HUES64 (cell line): ENCODE data around the gene MYO18B.
"Not testable (repeated sequence)": the region's sequence is repeated elsewhere in the genome, so short reads cannot be mapped to it uniquely, and the experiment has no call there.

Source experiments
- H3K27ac ChIP-seq: 2 replicates; pipeline ENCODE4 v1.7.0; 2013; ENCODE audit warnings: low read depth, low read length, inconsistent platforms
- H3K27me3 ChIP-seq: 2 replicates; pipeline ENCODE4 v1.6.1; 2013; ENCODE audit warnings: mild to moderate bottlenecking, low read length; ENCODE audit not compliant: insufficient read depth
- H3K36me3 ChIP-seq: 2 replicates; pipeline ENCODE4 v1.6.1; 2013; ENCODE audit warnings: mild to moderate bottlenecking, low read length; ENCODE audit not compliant: insufficient read depth
- H3K4me1 ChIP-seq: 2 replicates; pipeline ENCODE4 v1.6.1; 2013; ENCODE audit warnings: mild to moderate bottlenecking, low read length, moderate library complexity; ENCODE audit not compliant: insufficient read depth
- H3K4me3 ChIP-seq: 2 replicates; pipeline ENCODE4 v1.5.1; 2013; ENCODE audit warnings: mild to moderate bottlenecking, low read length, moderate library complexity
- H3K9ac ChIP-seq: 2 replicates; pipeline ENCODE4 v1.6.1; 2013; ENCODE audit warnings: mild to moderate bottlenecking, low read depth, low read length
- H3K9me3 ChIP-seq: 2 replicates; pipeline ENCODE4 v1.6.1; 2013; ENCODE audit warnings: low read depth, low read length; ENCODE audit not compliant: insufficient read depth
- whole genome bisulfite sequencing: fragments of 150-250, 120-280 bp; methylation state at CpG from one replicate; pipeline ENCODE4 v1.1.7; 2013; ENCODE audit warnings: missing lambda C conversion rate; 5-methylcytosine and 5-hydroxymethylcytosine counted together

Gene MYO18B

DNA sequence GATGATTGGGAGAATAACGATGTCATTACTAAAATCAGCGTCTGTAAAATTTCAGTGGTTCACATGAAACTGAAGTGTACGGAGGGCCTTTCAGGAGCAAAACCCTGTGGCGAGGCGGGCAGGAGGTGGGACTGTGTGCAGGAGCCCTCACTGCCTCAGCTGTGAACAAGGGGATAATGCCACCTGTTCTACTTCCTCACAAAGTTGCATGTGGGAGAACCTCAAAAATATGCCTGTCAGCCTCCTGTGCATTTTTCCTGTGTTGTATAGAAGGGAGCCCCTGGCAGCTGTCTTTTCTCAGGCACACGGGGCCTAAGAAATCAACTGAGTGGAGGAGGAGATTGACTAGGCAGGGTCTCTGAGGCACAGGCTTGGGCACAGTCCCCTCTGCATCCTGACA lies 43.0 kb upstream of the MYO18B start:
- 95% methylated on average over 6 of the region's 6 CpGs for WGBS
- no peak overlapping the region for H3K27ac ChIP-seq

DNA sequence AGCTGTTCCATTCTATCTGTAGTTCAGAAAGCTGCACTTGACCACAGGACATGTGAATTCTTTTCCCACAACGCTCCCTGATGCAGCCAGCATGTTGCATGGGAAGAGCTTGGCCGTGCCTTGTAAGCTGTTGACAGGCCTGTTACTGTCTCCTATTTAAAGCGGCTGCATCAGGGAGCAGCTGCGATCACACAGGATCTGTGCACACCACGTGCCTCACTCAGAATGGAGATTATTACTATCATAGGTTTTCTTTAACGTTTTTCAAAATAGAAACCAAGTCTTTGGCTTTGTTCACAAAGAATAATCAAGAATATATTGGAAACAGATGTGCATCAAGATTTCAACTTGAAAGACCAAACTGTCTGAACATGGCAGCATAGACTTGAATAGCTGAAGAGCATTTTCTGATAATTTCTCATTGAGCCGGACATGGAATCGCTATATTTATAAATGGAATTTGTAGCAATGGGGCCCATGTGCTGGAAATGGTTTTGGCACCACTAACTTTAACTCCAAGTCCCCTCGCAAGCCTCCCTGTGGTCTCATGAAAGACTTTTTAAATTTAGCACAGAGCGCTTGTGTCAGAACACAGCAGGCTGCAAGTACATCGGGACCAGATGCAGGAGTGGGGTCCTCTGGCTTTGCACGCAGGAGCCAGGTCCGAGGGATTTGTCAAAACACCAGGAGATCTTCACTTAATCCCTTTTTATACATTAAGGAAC lies 40.8 kb upstream of the MYO18B start:
- Histone ChIP-seq H3K27ac (no peak overlapping the region), H3K9ac (no peak overlapping the region), H3K36me3 (peaks cover 11% of the 10 kb centered on the region), H3K4me1 (no peaks in the 10 kb centered on the region), H3K9me3 (no peaks in the 10 kb centered on the region), H3K27me3 (no peaks in the 10 kb centered on the region), H3K4me3 (no peak overlapping the region)
- 90% methylated on average over 13 of the region's 13 CpGs for WGBS

More for the DNA sequence above, 43.0 kb upstream of the MYO18B start:
- no peaks in the 10 kb centered on the region for H3K9me3 ChIP-seq
- H3K9ac ChIP-seq, result no peak overlapping the region
- no peak overlapping the region for H3K4me3 ChIP-seq
- H3K27me3 ChIP-seq, result no peaks in the 10 kb centered on the region
- H3K36me3 ChIP-seq, result peaks cover 7% of the 10 kb centered on the region
- no peaks in the 10 kb centered on the region for H3K4me1 ChIP-seq

DNA sequence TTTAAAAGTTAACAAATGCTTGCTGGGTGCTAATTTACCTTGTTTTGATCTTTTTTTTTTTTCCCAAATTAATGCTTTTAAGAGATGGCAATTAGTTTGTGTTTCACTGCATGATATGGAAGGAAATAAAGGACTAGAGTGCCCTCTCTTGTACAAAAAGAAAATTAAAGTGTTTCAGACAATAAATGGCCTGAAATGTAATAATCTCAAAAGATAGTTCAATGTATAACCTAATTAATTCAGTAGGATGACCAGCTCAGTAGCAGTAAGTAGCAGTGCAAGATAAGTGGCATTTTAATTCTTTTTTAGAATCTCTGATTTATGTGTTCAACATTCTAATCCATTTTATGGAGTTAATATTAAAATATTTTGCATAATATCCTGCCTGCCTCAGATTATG lies 39.9 kb upstream of the MYO18B start:
- Histone ChIP-seq H3K36me3 (peaks cover 8% of the 10 kb centered on the region; the same call in 1 of the 2 replicates), H3K27me3 (no peaks in the 10 kb centered on the region), H3K4me3 (no peak overlapping the region), H3K27ac (no peak overlapping the region), H3K4me1 (no peaks in the 10 kb centered on the region), H3K9ac (no peak overlapping the region), H3K9me3 (no peaks in the 10 kb centered on the region)

DNA sequence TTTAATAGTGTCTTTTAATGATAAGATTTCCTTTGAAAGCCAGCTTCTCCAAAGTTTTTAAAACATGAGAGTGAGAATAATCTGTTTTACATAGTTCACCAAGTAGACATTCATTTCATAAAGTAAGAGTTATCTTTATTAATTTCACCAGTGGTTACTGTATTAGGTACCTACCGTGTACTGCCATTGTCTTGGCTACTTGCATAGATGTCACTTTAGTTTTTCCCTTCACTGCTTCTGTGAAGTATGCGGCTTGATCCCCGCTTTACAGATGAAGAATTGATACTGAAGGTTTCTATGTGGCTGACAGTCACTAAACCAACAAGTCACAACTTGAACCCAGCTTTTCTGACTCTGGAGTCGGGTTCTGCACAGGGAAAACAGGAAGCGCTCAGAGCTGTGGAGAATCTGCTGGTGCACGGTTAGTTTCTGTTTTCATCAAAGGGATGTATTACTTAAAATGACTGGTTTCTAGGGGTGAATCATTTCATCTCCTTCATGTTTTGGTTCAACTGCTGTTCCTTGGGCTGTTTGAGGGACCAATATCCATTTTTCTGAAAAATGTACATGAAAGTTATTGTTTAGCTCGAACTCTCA lies 39.3 kb upstream of the MYO18B start:
- Histone ChIP-seq H3K36me3 (peaks cover 8% of the 10 kb centered on the region; the same call in 1 of the 2 replicates), H3K9ac (no peak overlapping the region), H3K9me3 (no peaks in the 10 kb centered on the region), H3K4me3 (no peak overlapping the region), H3K27me3 (no peaks in the 10 kb centered on the region), H3K27ac (no peak overlapping the region), H3K4me1 (no peaks in the 10 kb centered on the region)
- WGBS, result 95% methylated on average over 6 of the region's 7 CpGs

DNA sequence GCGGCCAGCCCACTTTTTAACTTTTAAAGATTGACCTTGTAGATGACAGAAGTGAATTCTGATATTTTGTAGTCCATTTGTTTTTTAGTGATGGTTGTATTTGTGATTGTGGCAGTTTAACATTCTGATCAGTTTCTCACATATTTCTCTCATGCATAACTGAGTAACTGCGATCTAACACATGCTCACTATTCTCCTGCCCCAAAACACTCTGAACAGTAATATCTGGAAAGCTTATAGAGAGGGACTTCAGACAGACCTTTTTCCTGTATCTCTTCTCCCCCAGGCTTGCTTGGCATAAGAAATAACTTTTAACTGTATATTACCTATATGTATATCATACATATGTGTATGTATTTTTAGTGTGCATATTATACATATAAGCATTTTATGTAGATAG lies 37.3 kb upstream of the MYO18B start:
- no peak overlapping the region for H3K9ac ChIP-seq
- peaks cover 8% of the 10 kb centered on the region; the same call in 1 of the 2 replicates for H3K36me3 ChIP-seq
- H3K27me3 ChIP-seq, result no peaks in the 10 kb centered on the region
- no peaks in the 10 kb centered on the region for H3K4me1 ChIP-seq
- no peaks in the 10 kb centered on the region for H3K9me3 ChIP-seq
- no peak overlapping the region for H3K4me3 ChIP-seq
- 98% methylated on average over 2 of the region's 2 CpGs for WGBS
- H3K27ac ChIP-seq, result no peak overlapping the region

DNA sequence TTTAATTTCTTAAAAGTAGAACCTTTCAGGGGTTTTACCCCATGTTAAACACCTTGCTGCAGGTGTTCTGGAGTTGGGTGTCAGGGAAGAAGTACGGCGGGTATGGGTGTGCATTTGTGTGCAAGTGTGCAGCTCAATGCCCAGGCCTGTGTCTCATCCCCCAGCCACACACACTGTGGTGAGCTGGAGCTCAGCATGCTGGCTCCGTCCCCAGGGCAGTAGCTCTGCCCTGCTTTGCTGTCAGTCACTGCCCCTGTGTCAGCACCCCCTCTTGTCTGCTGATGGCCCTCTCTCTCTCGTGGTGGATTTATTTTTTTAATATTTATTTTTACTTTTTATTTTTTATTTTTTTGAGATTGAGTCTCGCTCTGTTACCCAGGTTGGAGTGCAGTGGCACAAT lies 35.8 kb upstream of the MYO18B start:
- Histone ChIP-seq H3K4me3 (no peak overlapping the region), H3K9ac (no peak overlapping the region), H3K27ac (no peak overlapping the region), H3K27me3 (no peaks in the 10 kb centered on the region), H3K9me3 (no peaks in the 10 kb centered on the region), H3K4me1 (no peaks in the 10 kb centered on the region), H3K36me3 (peaks cover 15% of the 10 kb centered on the region; the same call in 1 of the 2 replicates)
- WGBS, result 90% methylated on average over 4 of the region's 5 CpGs

DNA sequence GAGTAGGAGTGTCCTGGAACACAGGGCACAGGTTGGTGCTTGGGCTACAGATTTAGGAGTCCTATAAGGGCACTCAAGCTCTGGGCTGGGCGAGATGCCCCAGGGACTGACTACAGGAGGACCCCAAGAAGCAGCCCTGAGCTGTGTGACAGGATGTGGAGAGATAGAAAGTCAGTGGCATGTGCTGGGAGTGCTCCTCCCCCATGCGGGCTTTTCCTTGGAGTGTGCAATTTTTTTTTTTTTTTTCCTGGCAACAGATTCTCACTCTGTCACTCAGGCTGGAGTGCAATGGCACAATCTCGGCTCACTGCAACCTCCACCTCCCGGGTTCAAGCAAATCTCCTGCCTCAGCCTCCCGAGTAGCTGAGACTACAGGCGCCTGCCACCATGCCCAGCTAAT lies 33.6 kb upstream of the MYO18B start:
- H3K27me3 ChIP-seq, result not testable (repeated sequence)
- WGBS, result 91% methylated on average over 6 of the region's 6 CpGs
- peaks cover 17% of the 10 kb centered on the region; the same call in 1 of the 2 replicates for H3K36me3 ChIP-seq

DNA sequence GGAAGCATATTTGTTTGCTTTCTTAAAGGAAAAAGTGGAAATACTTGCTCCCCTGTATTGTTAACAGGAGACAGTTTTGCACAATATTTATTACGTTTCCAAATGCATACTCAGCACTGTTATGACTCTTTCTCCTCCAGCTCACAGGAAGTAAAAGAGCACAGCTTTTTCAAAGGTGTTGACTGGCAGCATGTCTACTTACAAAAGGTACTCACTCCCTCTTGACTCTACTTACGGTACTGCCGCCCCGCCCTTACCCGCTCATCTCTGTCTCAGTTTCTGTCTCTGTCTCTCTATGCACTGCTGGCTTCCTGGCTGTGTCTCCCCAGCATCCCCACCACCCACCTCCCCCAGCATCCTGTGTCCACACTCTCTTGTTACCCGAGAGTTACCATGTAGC lies 32.2 kb upstream of the MYO18B start:
- no peak overlapping the region for H3K4me3 ChIP-seq
- no peak overlapping the region for H3K9ac ChIP-seq
- no peaks in the 10 kb centered on the region for H3K9me3 ChIP-seq
- H3K27me3 ChIP-seq, result no peaks in the 10 kb centered on the region
- peaks cover 24% of the 10 kb centered on the region; the same call in 1 of the 2 replicates for H3K36me3 ChIP-seq
- H3K4me1 ChIP-seq, result no peaks in the 10 kb centered on the region
- H3K27ac ChIP-seq, result no peak overlapping the region
- WGBS, result 96% methylated on average over 6 of the region's 6 CpGs

More for the DNA sequence above, 33.6 kb upstream of the MYO18B start:
- H3K9me3 ChIP-seq, H3K4me3 ChIP-seq, H3K4me1 ChIP-seq, H3K27ac ChIP-seq, H3K9ac ChIP-seq: not testable (repeated sequence)

DNA sequence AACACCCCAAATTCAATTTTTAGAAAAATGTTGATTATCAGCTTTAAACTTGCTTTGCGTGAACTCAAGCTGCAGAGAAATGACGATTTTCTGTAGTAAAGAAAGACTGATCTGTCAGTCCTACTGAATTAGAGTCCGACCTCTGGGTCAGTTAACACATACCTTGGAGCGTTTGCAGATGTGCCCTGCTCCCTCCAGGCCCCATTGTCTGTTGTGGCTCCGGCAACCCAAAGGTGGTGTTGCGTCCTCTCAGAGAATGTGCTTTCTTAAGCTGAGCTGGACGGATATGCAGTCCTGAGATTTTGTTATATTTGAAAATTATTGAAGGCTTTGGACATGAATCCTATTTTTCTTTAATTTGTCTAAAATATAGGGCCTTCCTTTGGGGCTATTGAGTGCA lies 31.5 kb upstream of the MYO18B start:
- Histone ChIP-seq H3K9me3 (no peaks in the 10 kb centered on the region), H3K27ac (no peak overlapping the region)

DNA sequence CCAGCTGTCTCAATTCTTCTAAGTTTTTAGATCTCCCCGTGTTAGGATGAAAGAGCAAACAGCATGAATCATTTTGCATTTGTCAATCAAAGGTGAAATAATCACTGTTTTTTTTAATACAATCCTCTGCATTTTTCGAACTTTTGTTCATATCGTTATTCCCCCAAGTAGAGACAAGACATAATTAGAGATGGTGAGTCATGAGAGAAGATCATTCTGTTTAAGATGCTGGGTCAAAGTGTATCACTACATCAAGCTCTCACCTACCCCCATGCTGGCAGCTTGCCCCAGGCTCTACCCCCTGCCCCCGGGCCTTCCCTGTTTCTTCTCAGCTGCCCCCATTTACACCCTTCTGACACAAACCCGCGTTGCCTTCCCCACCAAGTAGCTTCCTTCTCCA lies 30.5 kb upstream of the MYO18B start:
- Histone ChIP-seq H3K9me3 (no peaks in the 10 kb centered on the region), H3K27ac (no peak overlapping the region), H3K36me3 (peaks cover 26% of the 10 kb centered on the region; the same call in 1 of the 2 replicates), H3K4me1 (no peaks in the 10 kb centered on the region), H3K4me3 (no peak overlapping the region), H3K9ac (no peak overlapping the region), H3K27me3 (no peaks in the 10 kb centered on the region)
- 91% methylated on average over 6 of the region's 6 CpGs for WGBS

More for the DNA sequence above, 31.5 kb upstream of the MYO18B start:
- Histone ChIP-seq H3K4me3 (no peak overlapping the region), H3K4me1 (no peaks in the 10 kb centered on the region), H3K9ac (no peak overlapping the region), H3K36me3 (peaks cover 22% of the 10 kb centered on the region; the same call in 1 of the 2 replicates), H3K27me3 (no peaks in the 10 kb centered on the region)
- 91% methylated on average over 7 of the region's 7 CpGs for WGBS

DNA sequence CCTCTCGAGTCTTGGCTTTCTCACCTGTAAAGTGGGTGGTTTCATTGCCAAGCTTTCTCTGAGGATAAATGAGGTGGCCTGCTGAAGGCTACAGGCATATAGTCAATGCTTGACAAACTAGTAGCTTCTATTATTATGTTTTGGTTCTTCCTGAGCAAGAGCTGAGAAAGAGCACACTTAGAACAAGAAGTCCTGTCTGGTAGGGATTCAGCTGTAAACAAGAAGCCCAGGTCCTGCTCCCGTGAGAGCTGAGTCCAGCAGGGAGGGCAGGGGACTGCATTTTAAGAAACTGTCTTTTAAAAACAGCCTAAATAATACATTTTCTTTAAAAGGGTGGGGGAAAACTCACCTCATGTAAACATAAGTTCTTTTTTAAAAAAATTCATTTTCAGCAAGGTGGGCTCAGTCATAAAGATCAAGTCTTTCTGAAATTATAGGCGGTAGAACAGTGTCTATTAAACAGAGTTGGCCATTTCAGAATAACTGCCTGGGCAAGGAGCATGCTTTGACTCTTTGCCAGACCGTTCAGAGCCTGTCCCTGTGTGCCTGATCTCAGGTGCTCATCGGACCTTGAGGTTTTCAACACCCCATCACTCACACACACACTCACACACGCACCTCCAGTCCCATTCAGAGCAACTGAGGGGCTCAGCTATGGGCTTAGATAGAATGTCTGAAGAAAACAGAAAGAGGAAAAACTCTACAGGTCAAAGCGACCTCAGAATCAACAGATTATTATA lies 29.2 kb upstream of the MYO18B start:
- Histone ChIP-seq H3K27ac (no peak overlapping the region), H3K4me1 (no peaks in the 10 kb centered on the region), H3K9ac (no peak overlapping the region), H3K4me3 (no peak overlapping the region), H3K9me3 (no peaks in the 10 kb centered on the region), H3K27me3 (no peaks in the 10 kb centered on the region), H3K36me3 (peaks cover 26% of the 10 kb centered on the region; the same call in 1 of the 2 replicates)
- 91% methylated on average over 6 of the region's 7 CpGs for WGBS
